ENCODE data around the gene HAO1. TPM values are rescaled to one million over a fixed set of nuclear protein-coding genes. Genes with fewer than 3 reads are reported as not detected.

Gene HAO1
- total RNA-seq, 1 donor from 2014 or later = 0.20 TPM

DNA sequence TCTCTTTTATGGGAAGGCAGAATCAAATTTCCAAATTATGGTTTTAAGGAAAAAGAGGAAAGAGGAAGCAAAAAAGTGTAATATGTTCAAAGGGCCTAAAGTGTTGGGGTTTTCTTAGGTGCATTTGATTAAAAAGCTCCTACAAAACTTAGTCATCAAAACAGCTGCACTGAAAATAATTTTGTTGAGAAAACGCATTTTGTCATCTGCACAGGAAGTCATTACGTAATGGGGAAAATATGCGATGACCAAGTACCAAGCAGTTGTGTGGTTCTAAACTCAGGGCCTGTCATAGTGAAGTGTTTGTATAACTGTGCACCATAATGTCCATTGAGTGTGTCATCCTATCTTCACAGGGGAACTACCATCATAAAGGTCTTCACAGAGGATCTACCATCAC lies 15.6 kb downstream of the HAO1 start:
- DNase-seq (ENCODE audit: low read depth) (peak; percentile 95), FAIRE-seq (peak; percentile 73)
- Histone ChIP-seq H3K4me1 (ENCODE audit: insufficient read depth, low read length) (peaks cover 11% of the 10 kb centered on the region), H3K9ac (ENCODE audit: low read length) (peak overlapping the region; percentile 1), H3K9me3 (ENCODE audit: insufficient read depth, low read depth, low read length) (no peaks in the 10 kb centered on the region), H3K79me2 (ENCODE audit: insufficient read depth, low read length) (no peaks in the 10 kb centered on the region), H2AFZ (ENCODE audit: low read depth, low read length) (no peak overlapping the region), H4K20me1 (ENCODE audit: insufficient read depth, low read length) (no peaks in the 10 kb centered on the region), H3K27ac (ENCODE audit: low read depth, low read length) (peak overlapping the region; percentile 46), H3K4me3 (ENCODE audit: insufficient read depth, low read depth, low read length) (no peak overlapping the region), H3K4me2 (ENCODE audit: low read length) (peak overlapping the region; percentile 22), H3K27me3 (ENCODE audit: insufficient read depth, low read length) (no peaks in the 10 kb centered on the region), H3K36me3 (ENCODE audit: insufficient read depth, low read length) (no peaks in the 10 kb centered on the region)
- Mint-ChIP-seq H3K9me3 (ENCODE audit: unreplicated experiment) (no peaks in the 10 kb centered on the region), H3K27ac (ENCODE audit: unreplicated experiment) (peak overlapping the region; percentile 87), H3K27me3 (ENCODE audit: low read depth, unreplicated experiment) (no peaks in the 10 kb centered on the region), H3K36me3 (ENCODE audit: low read depth, unreplicated experiment) (no peaks in the 10 kb centered on the region), H3K4me1 (ENCODE audit: low read depth, unreplicated experiment) (peaks cover 13% of the 10 kb centered on the region), H3K4me3 (ENCODE audit: unreplicated experiment) (no peak overlapping the region)
- TF ChIP-seq EZH2 (IDR thresholded peaks at IDR 0.05; ENCODE audit: insufficient read depth, low read length) = no peak
- TF ChIP-seq, protein P1, sequence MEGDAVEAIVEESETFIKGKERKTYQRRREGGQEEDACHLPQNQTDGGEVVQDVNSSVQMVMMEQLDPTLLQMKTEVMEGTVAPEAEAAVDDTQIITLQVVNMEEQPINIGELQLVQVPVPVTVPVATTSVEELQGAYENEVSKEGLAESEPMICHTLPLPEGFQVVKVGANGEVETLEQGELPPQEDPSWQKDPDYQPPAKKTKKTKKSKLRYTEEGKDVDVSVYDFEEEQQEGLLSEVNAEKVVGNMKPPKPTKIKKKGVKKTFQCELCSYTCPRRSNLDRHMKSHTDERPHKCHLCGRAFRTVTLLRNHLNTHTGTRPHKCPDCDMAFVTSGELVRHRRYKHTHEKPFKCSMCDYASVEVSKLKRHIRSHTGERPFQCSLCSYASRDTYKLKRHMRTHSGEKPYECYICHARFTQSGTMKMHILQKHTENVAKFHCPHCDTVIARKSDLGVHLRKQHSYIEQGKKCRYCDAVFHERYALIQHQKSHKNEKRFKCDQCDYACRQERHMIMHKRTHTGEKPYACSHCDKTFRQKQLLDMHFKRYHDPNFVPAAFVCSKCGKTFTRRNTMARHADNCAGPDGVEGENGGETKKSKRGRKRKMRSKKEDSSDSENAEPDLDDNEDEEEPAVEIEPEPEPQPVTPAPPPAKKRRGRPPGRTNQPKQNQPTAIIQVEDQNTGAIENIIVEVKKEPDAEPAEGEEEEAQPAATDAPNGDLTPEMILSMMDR (IDR thresholded peaks at IDR 0.05; ENCODE audit: insufficient read depth, low read depth, low read length) = no peak

DNA sequence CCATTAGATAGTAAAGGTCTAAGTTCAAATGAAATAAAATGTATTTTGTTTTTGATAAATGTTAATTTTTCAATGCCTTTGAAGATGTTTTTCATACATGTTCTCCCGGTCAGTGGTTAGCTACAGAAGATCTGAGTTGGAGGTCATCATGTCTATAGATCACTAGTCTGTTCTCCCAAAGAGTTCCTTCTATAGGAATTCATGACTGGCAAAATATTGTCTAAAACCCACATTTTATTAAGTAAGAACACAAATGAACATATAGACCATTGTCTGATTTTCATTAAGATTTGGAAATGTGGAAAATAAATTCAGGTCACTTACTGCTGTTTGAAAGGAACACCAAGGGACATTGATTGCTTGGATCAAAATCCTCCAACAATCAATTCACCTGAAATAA lies 23.6 kb downstream of the HAO1 start:
- Histone ChIP-seq H3K27ac (ENCODE audit: low read depth, low read length) (no peak overlapping the region), H3K27me3 (ENCODE audit: insufficient read depth, low read length) (no peaks in the 10 kb centered on the region), H3K9ac (ENCODE audit: low read length) (no peak overlapping the region), H3K4me2 (ENCODE audit: low read length) (no peak overlapping the region), H3K9me3 (ENCODE audit: insufficient read depth, low read depth, low read length) (no peaks in the 10 kb centered on the region), H3K79me2 (ENCODE audit: insufficient read depth, low read length) (no peaks in the 10 kb centered on the region), H3K4me1 (ENCODE audit: insufficient read depth, low read length) (no peaks in the 10 kb centered on the region), H3K36me3 (ENCODE audit: insufficient read depth, low read length) (no peaks in the 10 kb centered on the region), H4K20me1 (ENCODE audit: insufficient read depth, low read length) (no peaks in the 10 kb centered on the region), H2AFZ (ENCODE audit: low read depth, low read length) (no peak overlapping the region), H3K4me3 (ENCODE audit: insufficient read depth, low read depth, low read length) (no peak overlapping the region)
- DNase-seq (ENCODE audit: low read depth) (no peak), FAIRE-seq (no peak)
- TF ChIP-seq, protein P1 (IDR thresholded peaks at IDR 0.05; ENCODE audit: insufficient read depth, low read depth, low read length) = no peak
- Mint-ChIP-seq H3K27ac (ENCODE audit: unreplicated experiment) (no peak overlapping the region), H3K36me3 (ENCODE audit: low read depth, unreplicated experiment) (no peaks in the 10 kb centered on the region), H3K4me1 (ENCODE audit: low read depth, unreplicated experiment) (peaks cover 9% of the 10 kb centered on the region), H3K27me3 (ENCODE audit: low read depth, unreplicated experiment) (no peaks in the 10 kb centered on the region), H3K4me3 (ENCODE audit: unreplicated experiment) (no peak overlapping the region), H3K9me3 (ENCODE audit: unreplicated experiment) (no peaks in the 10 kb centered on the region)

DNA sequence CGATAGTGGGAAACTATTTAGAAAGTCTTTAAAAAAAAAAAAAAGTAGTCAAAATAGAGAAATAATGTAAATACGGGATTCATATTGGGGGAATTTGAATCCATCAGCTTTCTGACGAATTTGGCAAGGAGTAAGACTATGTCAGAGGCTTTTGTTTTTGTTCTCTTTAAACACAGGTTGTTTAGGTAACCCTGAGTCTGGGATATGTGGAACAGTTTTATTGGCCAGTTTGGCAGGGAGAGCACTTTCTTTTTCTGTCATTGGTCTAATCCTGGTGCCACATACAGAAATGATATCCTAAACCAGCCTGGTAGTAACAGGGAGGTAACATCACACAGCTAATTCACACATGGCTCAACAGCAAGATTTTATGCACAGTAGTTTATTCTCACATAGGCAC lies 27.7 kb downstream of the HAO1 start:
- DNase-seq (ENCODE audit: low read depth) = no peak
- H3K27ac Mint-ChIP-seq (ENCODE audit: unreplicated experiment) = no peak overlapping the region
- TF ChIP-seq, protein P1 (IDR thresholded peaks at IDR 0.05; ENCODE audit: insufficient read depth, low read depth, low read length) = no peak
- TF ChIP-seq EZH2 (IDR thresholded peaks at IDR 0.05; ENCODE audit: insufficient read depth, low read length) = no peak
- H3K36me3 Mint-ChIP-seq (ENCODE audit: low read depth, unreplicated experiment) = no peaks in the 10 kb centered on the region
- Histone ChIP-seq H3K9ac (ENCODE audit: low read length) (no peak overlapping the region), H3K4me2 (ENCODE audit: low read length) (no peak overlapping the region), H3K27ac (ENCODE audit: low read depth, low read length) (no peak overlapping the region), H3K4me1 (ENCODE audit: insufficient read depth, low read length) (no peaks in the 10 kb centered on the region), H3K27me3 (ENCODE audit: insufficient read depth, low read length) (no peaks in the 10 kb centered on the region), H3K4me3 (ENCODE audit: insufficient read depth, low read depth, low read length) (no peak overlapping the region), H3K79me2 (ENCODE audit: insufficient read depth, low read length) (no peaks in the 10 kb centered on the region), H4K20me1 (ENCODE audit: insufficient read depth, low read length) (no peaks in the 10 kb centered on the region), H3K9me3 (ENCODE audit: insufficient read depth, low read depth, low read length) (no peaks in the 10 kb centered on the region), H3K36me3 (ENCODE audit: insufficient read depth, low read length) (no peaks in the 10 kb centered on the region), H2AFZ (ENCODE audit: low read depth, low read length) (no peak overlapping the region)
- H3K4me1 Mint-ChIP-seq (ENCODE audit: low read depth, unreplicated experiment) = no peaks in the 10 kb centered on the region
- FAIRE-seq = no peak
- H3K27me3 Mint-ChIP-seq (ENCODE audit: low read depth, unreplicated experiment) = no peaks in the 10 kb centered on the region
- peaks cover under 1% of the 10 kb centered on the region for H3K9me3 Mint-ChIP-seq (ENCODE audit: unreplicated experiment)
- no peak overlapping the region for H3K4me3 Mint-ChIP-seq (ENCODE audit: unreplicated experiment)
